ENCODE measurements around the gene TSPAN33. TPM values are rescaled to one million over a fixed set of nuclear protein-coding genes. Genes with fewer than 3 reads are reported as not detected.

TSPAN33 gene
- 22.2 and 24.5 TPM in 2 replicates for total RNA-seq
- long read RNA-seq, partial matches to known transcripts = 1 of 2 reads
- long read RNA-seq, other reads (novel, unspliced or antisense) = 0 of 2 reads

- TF ChIP-seq CTCF (IDR thresholded peaks at IDR 0.05; ENCODE audit: unreplicated experiment) = no peak
- Mint-ChIP-seq H3K27ac (peak within 1 kb of the TSS; percentile 0), H3K4me3 (ENCODE audit: low read depth) (peak within 1 kb of the TSS; percentile 75), H3K27me3 (peaks cover 41% of the 10 kb centered on the region), H3K36me3 (ENCODE audit: insufficient read depth) (no peaks in the 10 kb centered on the region), H3K9me3 (ENCODE audit: low read depth) (no peaks in the 10 kb centered on the region), H3K4me1 (ENCODE audit: low read depth) (peaks cover 5% of the 10 kb centered on the region)
- DNase-seq (ENCODE audit: low spot score, unreplicated experiment) = peak; percentile 76
These were observed at the start of gene TSPAN33 for GRCh38 chr7:129144095-129144833. Gene TSPAN33 (plus strand): TSS chr7:129144707. CDS start chr7:129144981, 274 bp downstream.

GRCh38 chr7:129095258-129095657 lies 49.2 kb upstream of the TSPAN33 start:
- H3K9me3 Mint-ChIP-seq (ENCODE audit: low read depth) = no peaks in the 10 kb centered on the region
- no peak overlapping the region for H3K4me3 Mint-ChIP-seq (ENCODE audit: low read depth)
- no peak for DNase-seq (ENCODE audit: low spot score, unreplicated experiment)
- H3K36me3 Mint-ChIP-seq (ENCODE audit: insufficient read depth) = no peaks in the 10 kb centered on the region
- peaks cover 13% of the 10 kb centered on the region for H3K27me3 Mint-ChIP-seq
- H3K4me1 Mint-ChIP-seq (ENCODE audit: low read depth) = peaks cover 1% of the 10 kb centered on the region
- no peak overlapping the region for H3K27ac Mint-ChIP-seq
- no peak for TF ChIP-seq CTCF (IDR thresholded peaks at IDR 0.05; ENCODE audit: unreplicated experiment)

- no peaks in the 10 kb centered on the region for H3K9me3 Mint-ChIP-seq (ENCODE audit: low read depth)
- H3K4me1 Mint-ChIP-seq (ENCODE audit: low read depth) = peaks cover 23% of the 10 kb centered on the region
- H3K36me3 Mint-ChIP-seq (ENCODE audit: insufficient read depth) = no peaks in the 10 kb centered on the region
These were observed 46.0 kb upstream of the TSPAN33 start for GRCh38 chr7:129098409-129099084.

GRCh38 chr7:129100827-129101166 lies 43.7 kb upstream of the TSPAN33 start:
- no peak for TF ChIP-seq CTCF (IDR thresholded peaks at IDR 0.05; ENCODE audit: unreplicated experiment)
- Mint-ChIP-seq H3K27ac (no peak overlapping the region), H3K4me3 (ENCODE audit: low read depth) (no peak overlapping the region), H3K36me3 (ENCODE audit: insufficient read depth) (no peaks in the 10 kb centered on the region), H3K27me3 (peaks cover 2% of the 10 kb centered on the region), H3K9me3 (ENCODE audit: low read depth) (no peaks in the 10 kb centered on the region), H3K4me1 (ENCODE audit: low read depth) (peaks cover 23% of the 10 kb centered on the region)
- no peak for DNase-seq (ENCODE audit: low spot score, unreplicated experiment)

More at GRCh38 chr7:129098409-129099084, 46.0 kb upstream of the TSPAN33 start:
- Mint-ChIP-seq H3K27ac (no peak overlapping the region), H3K27me3 (peaks cover 9% of the 10 kb centered on the region), H3K4me3 (ENCODE audit: low read depth) (no peak overlapping the region)
- TF ChIP-seq CTCF (IDR thresholded peaks at IDR 0.05; ENCODE audit: unreplicated experiment) = no peak
- no peak for DNase-seq (ENCODE audit: low spot score, unreplicated experiment)

- peaks cover 23% of the 10 kb centered on the region for H3K4me1 Mint-ChIP-seq (ENCODE audit: low read depth)
- no peak for TF ChIP-seq CTCF (IDR thresholded peaks at IDR 0.05; ENCODE audit: unreplicated experiment)
- H3K36me3 Mint-ChIP-seq (ENCODE audit: insufficient read depth) = no peaks in the 10 kb centered on the region
- no peak overlapping the region for H3K27ac Mint-ChIP-seq
- H3K4me3 Mint-ChIP-seq (ENCODE audit: low read depth) = no peak overlapping the region
- DNase-seq (ENCODE audit: low spot score, unreplicated experiment) = no peak
- no peaks in the 10 kb centered on the region for H3K27me3 Mint-ChIP-seq
- H3K9me3 Mint-ChIP-seq (ENCODE audit: low read depth) = no peaks in the 10 kb centered on the region
These were observed 42.8 kb upstream of the TSPAN33 start for GRCh38 chr7:129101746-129102145.
